ENCODE measurements around the gene COL18A1.

The COL18A1 gene

GRCh38 chr21:45468971-45469272 is 64.0 kb downstream of the COL18A1 start:
- Histone ChIP-seq H3K4me3 (ENCODE audit: low read depth in 1 of 2, low read length in 2 of 2) (no peak overlapping the region), H3K36me3 (ENCODE audit: insufficient read depth, low read length) (no peaks in the 10 kb centered on the region), H3K27ac (ENCODE audit: low read depth, low read length) (no peak overlapping the region), H3K9ac (ENCODE audit: low read length) (no peak overlapping the region), H3K9me3 (ENCODE audit: low read length) (no peaks in the 10 kb centered on the region), H3K27me3 (ENCODE audit: control insufficient read depth in 1 of 2, insufficient read depth in 2 of 2, low read length in 2 of 2) (no peaks in the 10 kb centered on the region), H3K4me1 (ENCODE audit: insufficient read depth, low read length) (peaks cover 11% of the 10 kb centered on the region)

- Histone ChIP-seq H3K27ac (ENCODE audit: low read depth, low read length) (no peak overlapping the region), H3K36me3 (ENCODE audit: insufficient read depth, low read length) (no peaks in the 10 kb centered on the region), H3K9ac (ENCODE audit: low read length) (no peak overlapping the region), H3K27me3 (ENCODE audit: control insufficient read depth in 1 of 2, insufficient read depth in 2 of 2, low read length in 2 of 2) (no peaks in the 10 kb centered on the region), H3K4me3 (ENCODE audit: low read depth in 1 of 2, low read length in 2 of 2) (no peak overlapping the region), H3K4me1 (ENCODE audit: insufficient read depth, low read length) (peaks cover 11% of the 10 kb centered on the region), H3K9me3 (ENCODE audit: low read length) (no peaks in the 10 kb centered on the region)
Observed at GRCh38 chr21:45469273-45470086, 64.5 kb downstream of the COL18A1 start.

- Histone ChIP-seq H3K27ac (ENCODE audit: low read depth, low read length) (no peak overlapping the region), H3K36me3 (ENCODE audit: insufficient read depth, low read length) (no peaks in the 10 kb centered on the region), H3K9ac (ENCODE audit: low read length) (no peak overlapping the region), H3K9me3 (ENCODE audit: low read length) (no peaks in the 10 kb centered on the region), H3K4me3 (ENCODE audit: low read depth in 1 of 2, low read length in 2 of 2) (no peak overlapping the region), H3K4me1 (ENCODE audit: insufficient read depth, low read length) (peaks cover 11% of the 10 kb centered on the region), H3K27me3 (ENCODE audit: control insufficient read depth in 1 of 2, insufficient read depth in 2 of 2, low read length in 2 of 2) (no peaks in the 10 kb centered on the region)
Observed at GRCh38 chr21:45470087-45470515, 65.1 kb downstream of the COL18A1 start.

GRCh38 chr21:45470773-45471524 is 66.0 kb downstream of the COL18A1 start:
- H3K9me3 ChIP-seq (ENCODE audit: low read length): no peaks in the 10 kb centered on the region
- H3K36me3 ChIP-seq (ENCODE audit: insufficient read depth, low read length): no peaks in the 10 kb centered on the region
- H3K27ac ChIP-seq (ENCODE audit: low read depth, low read length): peak overlapping the region; percentile 52
- H3K4me3 ChIP-seq (ENCODE audit: low read depth in 1 of 2, low read length in 2 of 2): peak overlapping the region in 1 of 2 donors; percentile 27
- no peaks in the 10 kb centered on the region for H3K27me3 ChIP-seq (ENCODE audit: control insufficient read depth in 1 of 2, insufficient read depth in 2 of 2, low read length in 2 of 2)
- peaks cover 11% of the 10 kb centered on the region for H3K4me1 ChIP-seq (ENCODE audit: insufficient read depth, low read length)
- H3K9ac ChIP-seq (ENCODE audit: low read length): no peak overlapping the region

GRCh38 chr21:45471525-45472221 is 66.7 kb downstream of the COL18A1 start:
- H3K27ac ChIP-seq (ENCODE audit: low read depth, low read length): peak overlapping the region; percentile 52
- H3K36me3 ChIP-seq (ENCODE audit: insufficient read depth, low read length): no peaks in the 10 kb centered on the region
- H3K4me3 ChIP-seq (ENCODE audit: low read depth in 1 of 2, low read length in 2 of 2): peak overlapping the region in 1 of 2 donors; percentile 27
- H3K9me3 ChIP-seq (ENCODE audit: low read length): no peaks in the 10 kb centered on the region
- H3K9ac ChIP-seq (ENCODE audit: low read length): no peak overlapping the region
- H3K27me3 ChIP-seq (ENCODE audit: control insufficient read depth in 1 of 2, insufficient read depth in 2 of 2, low read length in 2 of 2): no peaks in the 10 kb centered on the region
- peaks cover 11% of the 10 kb centered on the region for H3K4me1 ChIP-seq (ENCODE audit: insufficient read depth, low read length)

GRCh38 chr21:45472445-45473365 is 67.7 kb downstream of the COL18A1 start:
- Histone ChIP-seq H3K27me3 (ENCODE audit: control insufficient read depth in 1 of 2, insufficient read depth in 2 of 2, low read length in 2 of 2) (no peaks in the 10 kb centered on the region), H3K9me3 (ENCODE audit: low read length) (no peaks in the 10 kb centered on the region), H3K9ac (ENCODE audit: low read length) (no peak overlapping the region), H3K27ac (ENCODE audit: low read depth, low read length) (no peak overlapping the region), H3K36me3 (ENCODE audit: insufficient read depth, low read length) (no peaks in the 10 kb centered on the region), H3K4me3 (ENCODE audit: low read depth in 1 of 2, low read length in 2 of 2) (no peak overlapping the region), H3K4me1 (ENCODE audit: insufficient read depth, low read length) (peaks cover 11% of the 10 kb centered on the region)

- Histone ChIP-seq H3K4me1 (ENCODE audit: insufficient read depth, low read length) (peaks cover 17% of the 10 kb centered on the region), H3K36me3 (ENCODE audit: insufficient read depth, low read length) (no peaks in the 10 kb centered on the region), H3K27me3 (ENCODE audit: control insufficient read depth in 1 of 2, insufficient read depth in 2 of 2, low read length in 2 of 2) (no peaks in the 10 kb centered on the region), H3K9me3 (ENCODE audit: low read length) (no peaks in the 10 kb centered on the region), H3K4me3 (ENCODE audit: low read depth in 1 of 2, low read length in 2 of 2) (no peak overlapping the region), H3K9ac (ENCODE audit: low read length) (no peak overlapping the region), H3K27ac (ENCODE audit: low read depth, low read length) (no peak overlapping the region)
Observed at GRCh38 chr21:45473496-45474322, 68.7 kb downstream of the COL18A1 start.

GRCh38 chr21:45474323-45474950 is 69.5 kb downstream of the COL18A1 start:
- H3K27ac ChIP-seq (ENCODE audit: low read depth, low read length): no peak overlapping the region
- H3K36me3 ChIP-seq (ENCODE audit: insufficient read depth, low read length): peaks cover 3% of the 10 kb centered on the region
- peaks cover 17% of the 10 kb centered on the region for H3K4me1 ChIP-seq (ENCODE audit: insufficient read depth, low read length)
- no peaks in the 10 kb centered on the region for H3K27me3 ChIP-seq (ENCODE audit: control insufficient read depth in 1 of 2, insufficient read depth in 2 of 2, low read length in 2 of 2)
- no peak overlapping the region for H3K9ac ChIP-seq (ENCODE audit: low read length)
- no peak overlapping the region for H3K4me3 ChIP-seq (ENCODE audit: low read depth in 1 of 2, low read length in 2 of 2)
- H3K9me3 ChIP-seq (ENCODE audit: low read length): no peaks in the 10 kb centered on the region

GRCh38 chr21:45475004-45475685 is 70.2 kb downstream of the COL18A1 start:
- no peaks in the 10 kb centered on the region for H3K27me3 ChIP-seq (ENCODE audit: control insufficient read depth in 1 of 2, insufficient read depth in 2 of 2, low read length in 2 of 2)
- H3K36me3 ChIP-seq (ENCODE audit: insufficient read depth, low read length): peaks cover 3% of the 10 kb centered on the region
- peaks cover 17% of the 10 kb centered on the region for H3K4me1 ChIP-seq (ENCODE audit: insufficient read depth, low read length)
- H3K9me3 ChIP-seq (ENCODE audit: low read length): no peaks in the 10 kb centered on the region
- H3K4me3 ChIP-seq (ENCODE audit: low read depth in 1 of 2, low read length in 2 of 2): no peak overlapping the region
- H3K27ac ChIP-seq (ENCODE audit: low read depth, low read length): no peak overlapping the region
- no peak overlapping the region for H3K9ac ChIP-seq (ENCODE audit: low read length)
